OCI-LY7 (cell line): ENCODE results near the gene GH1.

ENCODE experiments used
- CTCF ChIP-seq: fragments of 200-600 bp; sonication (generic); conservative IDR thresholded peaks from 2 replicates; pipeline ENCODE4 v1.5.1; 2014; ENCODE audit warnings: mild to moderate bottlenecking, antibody characterized with exemption, low read length, moderate library complexity, mixed read lengths
- EZH2phosphoT487 ChIP-seq: fragments of 200-600 bp; sonication (generic); IDR thresholded peaks from 2 replicates; pipeline ENCODE4 v1.6.1; 2018; ENCODE audit warnings: low read depth, borderline replicate concordance, mild to moderate bottlenecking, mixed run types, antibody characterized with exemption, low read length, moderate library complexity, mixed read lengths

DNA sequence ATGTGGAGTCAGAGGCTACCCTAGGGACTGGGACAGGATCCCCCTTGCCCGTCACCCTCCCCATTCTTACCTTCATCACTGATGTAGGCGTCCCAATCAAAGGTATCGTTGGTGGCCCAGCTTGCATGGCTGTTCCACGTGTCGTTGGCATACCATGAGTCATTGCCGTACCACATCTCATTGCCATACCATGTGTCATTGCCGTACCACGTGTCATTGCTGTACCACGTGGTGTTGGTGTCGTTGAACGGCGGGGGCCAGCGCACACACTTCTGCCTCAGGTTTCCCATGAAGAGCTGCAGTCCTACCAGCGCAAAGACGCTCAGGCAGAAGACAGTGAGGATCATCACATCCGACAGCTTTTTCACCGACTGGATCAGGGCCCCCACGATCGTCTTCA is 49.3 kb upstream of the GH1 start:
- TF ChIP-seq CTCF (no peak), EZH2phosphoT487 (no peak)
